A549 (cell line): ENCODE measurements around the gene HBS1L.

Source experiments
- JUNB ChIP-seq: fragments of >200 bp; sonication (Bioruptor Twin); formaldehyde crosslinking; IDR thresholded peaks from 2 replicates; pipeline ENCODE4 v1.6.1; 2016
- TF ChIP-seq, protein P1 (sequence below): IDR thresholded peaks from 2 replicates; pipeline ENCODE4 v1.6.1; 2012
- TF ChIP-seq, protein P2 (sequence below): fragments of >200 bp; sonication (Bioruptor Twin); formaldehyde crosslinking; IDR thresholded peaks from 3 replicates; pipeline ENCODE4 v1.5.1; 2016

DNA sequence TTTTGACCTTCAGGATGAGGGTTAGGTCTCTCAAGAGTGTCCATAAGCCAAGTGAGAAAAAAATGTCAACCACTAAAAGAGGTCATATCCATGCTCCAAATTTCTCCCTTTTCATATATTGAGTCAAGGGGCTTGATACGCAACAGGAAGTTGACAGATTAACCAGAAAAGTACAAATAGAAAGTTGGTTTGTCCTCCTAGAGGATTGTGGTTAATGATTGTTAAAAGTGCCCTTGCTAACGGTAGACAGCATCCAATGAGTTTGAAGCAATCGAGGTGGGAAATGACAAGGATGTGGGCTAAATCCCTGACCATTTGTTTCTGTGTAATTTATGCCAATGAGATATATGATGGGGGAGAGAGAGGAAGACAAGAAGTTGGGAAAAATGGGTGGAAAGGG lies 18.1 kb upstream of the HBS1L start:
- TF ChIP-seq, protein P1, sequence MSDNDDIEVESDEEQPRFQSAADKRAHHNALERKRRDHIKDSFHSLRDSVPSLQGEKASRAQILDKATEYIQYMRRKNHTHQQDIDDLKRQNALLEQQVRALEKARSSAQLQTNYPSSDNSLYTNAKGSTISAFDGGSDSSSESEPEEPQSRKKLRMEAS = no peak
- TF ChIP-seq, protein P2, sequence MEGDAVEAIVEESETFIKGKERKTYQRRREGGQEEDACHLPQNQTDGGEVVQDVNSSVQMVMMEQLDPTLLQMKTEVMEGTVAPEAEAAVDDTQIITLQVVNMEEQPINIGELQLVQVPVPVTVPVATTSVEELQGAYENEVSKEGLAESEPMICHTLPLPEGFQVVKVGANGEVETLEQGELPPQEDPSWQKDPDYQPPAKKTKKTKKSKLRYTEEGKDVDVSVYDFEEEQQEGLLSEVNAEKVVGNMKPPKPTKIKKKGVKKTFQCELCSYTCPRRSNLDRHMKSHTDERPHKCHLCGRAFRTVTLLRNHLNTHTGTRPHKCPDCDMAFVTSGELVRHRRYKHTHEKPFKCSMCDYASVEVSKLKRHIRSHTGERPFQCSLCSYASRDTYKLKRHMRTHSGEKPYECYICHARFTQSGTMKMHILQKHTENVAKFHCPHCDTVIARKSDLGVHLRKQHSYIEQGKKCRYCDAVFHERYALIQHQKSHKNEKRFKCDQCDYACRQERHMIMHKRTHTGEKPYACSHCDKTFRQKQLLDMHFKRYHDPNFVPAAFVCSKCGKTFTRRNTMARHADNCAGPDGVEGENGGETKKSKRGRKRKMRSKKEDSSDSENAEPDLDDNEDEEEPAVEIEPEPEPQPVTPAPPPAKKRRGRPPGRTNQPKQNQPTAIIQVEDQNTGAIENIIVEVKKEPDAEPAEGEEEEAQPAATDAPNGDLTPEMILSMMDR = no peak
- no peak for TF ChIP-seq JUNB
